PFSK-1 (cell line): ENCODE measurements around the gene MIB1.

ENCODE experiments used
- FOXP2 ChIP-seq: optimal IDR thresholded peaks from 2 replicates; pipeline ENCODE3; 2011; ENCODE audit warnings: borderline replicate concordance, control low read depth, inconsistent platforms; ENCODE audit not compliant: insufficient read depth; ENCODE audit errors: extremely low read length, extremely low read depth
- POLR2AphosphoS5 ChIP-seq: IDR thresholded peaks from 2 replicates; pipeline ENCODE4 v1.6.1; 2012; ENCODE audit warnings: low read depth, mild to moderate bottlenecking, control low read depth, low read length, moderate library complexity
- REST ChIP-seq, 2 experiments: IDR thresholded peaks; 2 replicates each; pipeline versions ENCODE4 v1.6.1 to v1.8.0; 2011 to 2012; ENCODE audit warnings: low read depth in 2 of 2, low read length in 2 of 2, control low read depth in 1 of 2, inconsistent platforms in 1 of 2, mild to moderate bottlenecking in 1 of 2, moderate library complexity in 1 of 2; ENCODE audit not compliant: insufficient read depth in 1 of 2
- SIN3A ChIP-seq: IDR thresholded peaks from 2 replicates; pipeline ENCODE4 v1.6.1; 2012; ENCODE audit warnings: mild to moderate bottlenecking, low read length, moderate library complexity, borderline replicate concordance; ENCODE audit not compliant: insufficient read depth
- TAF1 ChIP-seq: IDR thresholded peaks from 2 replicates; pipeline ENCODE4 v1.6.1; 2012; ENCODE audit warnings: low read length, control low read depth, borderline replicate concordance; ENCODE audit not compliant: insufficient read depth

- TF ChIP-seq SIN3A, result no peak
- TF ChIP-seq REST (IDR thresholded peaks at IDR 0.05; ENCODE audit: insufficient read depth in 1 of 2, low read depth in 2 of 2, low read length in 2 of 2), result no peak
- TF ChIP-seq POLR2AphosphoS5, result no peak
- TF ChIP-seq FOXP2, result no peak
- no peak for TF ChIP-seq TAF1
These were observed 34.1 kb downstream of the MIB1 start for GRCh38 chr18:21774722-21775121.
